Liver (tissue), 3 donors: Measurements from ENCODE around the gene SCRN2.

ENCODE experiments used
- FOXA1 ChIP-seq: IDR thresholded peaks from 2 replicates; pipeline ENCODE4 v1.6.1; 2016; ENCODE audit warnings: antibody characterized with exemption
- GABPA ChIP-seq, 2 donors: IDR thresholded peaks in 1 of 2; conservative IDR thresholded peaks in 1 of 2; 2 replicates each; pipeline ENCODE4 v1.6.1; 2016; ENCODE audit warnings: antibody characterized with exemption in 2 of 2, mild to moderate bottlenecking in 1 of 2, moderate library complexity in 1 of 2
- JUND ChIP-seq, 2 donors: IDR thresholded peaks; 2 replicates each; pipeline ENCODE4 v1.6.1; 2016; ENCODE audit warnings: antibody characterized with exemption in 2 of 2
- NR2F2 ChIP-seq: IDR thresholded peaks from 2 replicates; pipeline ENCODE4 v1.6.1; 2016; ENCODE audit warnings: antibody characterized with exemption
- RAD21 ChIP-seq, 2 donors: IDR thresholded peaks; 2 replicates each; pipeline ENCODE4 v1.6.1; 2016; ENCODE audit warnings: antibody characterized with exemption in 2 of 2, mild to moderate bottlenecking in 2 of 2
- SP1 ChIP-seq: IDR thresholded peaks from 2 replicates; pipeline ENCODE4 v1.6.1; 2018; ENCODE audit warnings: antibody characterized with exemption, mild to moderate bottlenecking
- TAF1 ChIP-seq: conservative IDR thresholded peaks from 2 replicates; pipeline ENCODE4 v1.6.1; 2016; ENCODE audit warnings: antibody characterized with exemption, mild to moderate bottlenecking
- TF ChIP-seq, protein P1 (sequence below): IDR thresholded peaks from 2 replicates; pipeline ENCODE4 v1.6.1; 2016; ENCODE audit warnings: antibody characterized with exemption, mild to moderate bottlenecking
- TF ChIP-seq, protein P2 (sequence below): fragments of 150-350 bp; IDR thresholded peaks from 2 replicates; pipeline ENCODE4 v1.5.1; 2017; ENCODE audit warnings: improper control_type of control experiment, low read depth, low read length; ENCODE audit not compliant: missing input control
- TF ChIP-seq, protein P3 (sequence below): IDR thresholded peaks from 2 replicates; pipeline ENCODE4 v1.6.1; 2016; ENCODE audit warnings: antibody characterized with exemption
- TF ChIP-seq, protein P4 (sequence below): IDR thresholded peaks from 2 replicates; pipeline ENCODE4 v1.6.1; 2016; ENCODE audit warnings: antibody characterized with exemption
- donor health status: healthy.
- donor health status: healthy.

DNA sequence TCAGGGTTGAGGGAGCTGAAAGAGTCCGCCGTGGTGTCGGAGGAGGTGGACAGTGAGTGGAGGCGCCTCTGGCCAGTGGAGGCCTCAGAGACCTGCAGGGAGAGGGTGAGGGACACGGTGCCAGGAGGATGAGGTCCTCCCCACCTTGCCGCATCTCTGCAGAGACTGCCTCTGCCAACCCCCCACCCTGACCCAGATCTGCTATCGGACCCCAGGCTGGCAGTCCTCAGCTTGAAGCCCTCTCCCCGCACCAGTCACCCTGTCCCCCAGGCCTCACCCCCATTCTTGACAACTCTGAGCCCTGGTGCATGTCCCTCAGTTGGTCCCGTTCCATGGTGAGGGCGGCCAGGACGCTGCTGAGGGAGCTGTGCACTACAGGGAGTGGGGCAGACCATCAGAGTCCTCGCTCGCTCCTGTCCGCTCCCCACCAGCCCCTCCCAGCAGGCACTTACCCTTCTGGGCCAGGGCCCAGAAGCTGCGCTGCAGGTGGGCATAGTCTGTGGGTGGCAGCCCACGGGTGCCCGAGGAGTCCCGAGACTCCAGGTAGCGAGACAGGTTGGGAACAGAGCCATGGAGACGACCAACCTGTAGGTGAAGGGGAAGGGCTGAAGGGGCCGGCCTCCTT lies 24.9 kb downstream of the SCRN2 start:
- TF ChIP-seq, protein P1, sequence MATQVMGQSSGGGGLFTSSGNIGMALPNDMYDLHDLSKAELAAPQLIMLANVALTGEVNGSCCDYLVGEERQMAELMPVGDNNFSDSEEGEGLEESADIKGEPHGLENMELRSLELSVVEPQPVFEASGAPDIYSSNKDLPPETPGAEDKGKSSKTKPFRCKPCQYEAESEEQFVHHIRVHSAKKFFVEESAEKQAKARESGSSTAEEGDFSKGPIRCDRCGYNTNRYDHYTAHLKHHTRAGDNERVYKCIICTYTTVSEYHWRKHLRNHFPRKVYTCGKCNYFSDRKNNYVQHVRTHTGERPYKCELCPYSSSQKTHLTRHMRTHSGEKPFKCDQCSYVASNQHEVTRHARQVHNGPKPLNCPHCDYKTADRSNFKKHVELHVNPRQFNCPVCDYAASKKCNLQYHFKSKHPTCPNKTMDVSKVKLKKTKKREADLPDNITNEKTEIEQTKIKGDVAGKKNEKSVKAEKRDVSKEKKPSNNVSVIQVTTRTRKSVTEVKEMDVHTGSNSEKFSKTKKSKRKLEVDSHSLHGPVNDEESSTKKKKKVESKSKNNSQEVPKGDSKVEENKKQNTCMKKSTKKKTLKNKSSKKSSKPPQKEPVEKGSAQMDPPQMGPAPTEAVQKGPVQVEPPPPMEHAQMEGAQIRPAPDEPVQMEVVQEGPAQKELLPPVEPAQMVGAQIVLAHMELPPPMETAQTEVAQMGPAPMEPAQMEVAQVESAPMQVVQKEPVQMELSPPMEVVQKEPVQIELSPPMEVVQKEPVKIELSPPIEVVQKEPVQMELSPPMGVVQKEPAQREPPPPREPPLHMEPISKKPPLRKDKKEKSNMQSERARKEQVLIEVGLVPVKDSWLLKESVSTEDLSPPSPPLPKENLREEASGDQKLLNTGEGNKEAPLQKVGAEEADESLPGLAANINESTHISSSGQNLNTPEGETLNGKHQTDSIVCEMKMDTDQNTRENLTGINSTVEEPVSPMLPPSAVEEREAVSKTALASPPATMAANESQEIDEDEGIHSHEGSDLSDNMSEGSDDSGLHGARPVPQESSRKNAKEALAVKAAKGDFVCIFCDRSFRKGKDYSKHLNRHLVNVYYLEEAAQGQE = no peak
- TF ChIP-seq, protein P2, sequence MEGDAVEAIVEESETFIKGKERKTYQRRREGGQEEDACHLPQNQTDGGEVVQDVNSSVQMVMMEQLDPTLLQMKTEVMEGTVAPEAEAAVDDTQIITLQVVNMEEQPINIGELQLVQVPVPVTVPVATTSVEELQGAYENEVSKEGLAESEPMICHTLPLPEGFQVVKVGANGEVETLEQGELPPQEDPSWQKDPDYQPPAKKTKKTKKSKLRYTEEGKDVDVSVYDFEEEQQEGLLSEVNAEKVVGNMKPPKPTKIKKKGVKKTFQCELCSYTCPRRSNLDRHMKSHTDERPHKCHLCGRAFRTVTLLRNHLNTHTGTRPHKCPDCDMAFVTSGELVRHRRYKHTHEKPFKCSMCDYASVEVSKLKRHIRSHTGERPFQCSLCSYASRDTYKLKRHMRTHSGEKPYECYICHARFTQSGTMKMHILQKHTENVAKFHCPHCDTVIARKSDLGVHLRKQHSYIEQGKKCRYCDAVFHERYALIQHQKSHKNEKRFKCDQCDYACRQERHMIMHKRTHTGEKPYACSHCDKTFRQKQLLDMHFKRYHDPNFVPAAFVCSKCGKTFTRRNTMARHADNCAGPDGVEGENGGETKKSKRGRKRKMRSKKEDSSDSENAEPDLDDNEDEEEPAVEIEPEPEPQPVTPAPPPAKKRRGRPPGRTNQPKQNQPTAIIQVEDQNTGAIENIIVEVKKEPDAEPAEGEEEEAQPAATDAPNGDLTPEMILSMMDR = no peak
- TF ChIP-seq, protein P3, sequence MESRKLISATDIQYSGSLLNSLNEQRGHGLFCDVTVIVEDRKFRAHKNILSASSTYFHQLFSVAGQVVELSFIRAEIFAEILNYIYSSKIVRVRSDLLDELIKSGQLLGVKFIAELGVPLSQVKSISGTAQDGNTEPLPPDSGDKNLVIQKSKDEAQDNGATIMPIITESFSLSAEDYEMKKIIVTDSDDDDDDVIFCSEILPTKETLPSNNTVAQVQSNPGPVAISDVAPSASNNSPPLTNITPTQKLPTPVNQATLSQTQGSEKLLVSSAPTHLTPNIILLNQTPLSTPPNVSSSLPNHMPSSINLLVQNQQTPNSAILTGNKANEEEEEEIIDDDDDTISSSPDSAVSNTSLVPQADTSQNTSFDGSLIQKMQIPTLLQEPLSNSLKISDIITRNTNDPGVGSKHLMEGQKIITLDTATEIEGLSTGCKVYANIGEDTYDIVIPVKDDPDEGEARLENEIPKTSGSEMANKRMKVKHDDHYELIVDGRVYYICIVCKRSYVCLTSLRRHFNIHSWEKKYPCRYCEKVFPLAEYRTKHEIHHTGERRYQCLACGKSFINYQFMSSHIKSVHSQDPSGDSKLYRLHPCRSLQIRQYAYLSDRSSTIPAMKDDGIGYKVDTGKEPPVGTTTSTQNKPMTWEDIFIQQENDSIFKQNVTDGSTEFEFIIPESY = no peak
- TF ChIP-seq, protein P4, sequence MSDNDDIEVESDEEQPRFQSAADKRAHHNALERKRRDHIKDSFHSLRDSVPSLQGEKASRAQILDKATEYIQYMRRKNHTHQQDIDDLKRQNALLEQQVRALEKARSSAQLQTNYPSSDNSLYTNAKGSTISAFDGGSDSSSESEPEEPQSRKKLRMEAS = no peak
- TF ChIP-seq RAD21 (IDR thresholded peaks at IDR 0.05) = no peak
- TF ChIP-seq TAF1 = no peak
- no peak for TF ChIP-seq JUND (IDR thresholded peaks at IDR 0.05)
- TF ChIP-seq NR2F2 = no peak
- no peak for TF ChIP-seq GABPA (IDR thresholded peaks at IDR 0.05 in 1 of 2, conservative IDR thresholded peaks at IDR 0.05 in 1 of 2)
- TF ChIP-seq SP1 = no peak
- no peak for TF ChIP-seq FOXA1
